ENCODE results near the gene TMOD1. TPM values are rescaled to one million over a fixed set of nuclear protein-coding genes. Genes with fewer than 3 reads are reported as not detected.

The TMOD1 gene
- total and polyA plus RNA-seq, 4 donors = 2.4 to 7.9 (median 5.2) TPM

GRCh38 chr9:97534185-97534584 is 32.7 kb downstream of the TMOD1 start:
- H3K4me3 ChIP-seq = no peak overlapping the region
- H3K4me1 ChIP-seq (ENCODE audit: control insufficient read depth in 5 of 5, insufficient read depth in 5 of 5, low read length in 5 of 5) = peaks cover 0 to 2% (median 0%) of the 10 kb centered on the region in 5 donors
- 89 to 93% methylated on average over 3 of the region's 3 CpGs for WGBS, 2 donors
- H3K27me3 ChIP-seq (ENCODE audit: control insufficient read depth in 3 of 3, insufficient read depth in 3 of 3, low read length in 2 of 3) = peaks cover 0 to 3% (median 0%) of the 10 kb centered on the region in 3 donors
- no peaks in the 10 kb centered on the region for H3K36me3 ChIP-seq (ENCODE audit: control insufficient read depth in 4 of 4, insufficient read depth in 4 of 4, low read length in 4 of 4)
- ATAC-seq (ENCODE audit: insufficient read depth, low FRiP score) (no peak), DNase-seq (no peak)
- H3K27ac ChIP-seq (ENCODE audit: low read depth in 1 of 2, low read length in 1 of 2) = no peak overlapping the region
- no peak overlapping the region for H3K9ac ChIP-seq (ENCODE audit: insufficient read depth in 1 of 2, low read length in 2 of 2)
- H3K9me3 ChIP-seq (ENCODE audit: control insufficient read depth in 4 of 4, insufficient read depth in 3 of 4, low read length in 3 of 4) = peaks cover 0 to 2% (median 0%) of the 10 kb centered on the region in 4 donors
- TF ChIP-seq, protein P1, sequence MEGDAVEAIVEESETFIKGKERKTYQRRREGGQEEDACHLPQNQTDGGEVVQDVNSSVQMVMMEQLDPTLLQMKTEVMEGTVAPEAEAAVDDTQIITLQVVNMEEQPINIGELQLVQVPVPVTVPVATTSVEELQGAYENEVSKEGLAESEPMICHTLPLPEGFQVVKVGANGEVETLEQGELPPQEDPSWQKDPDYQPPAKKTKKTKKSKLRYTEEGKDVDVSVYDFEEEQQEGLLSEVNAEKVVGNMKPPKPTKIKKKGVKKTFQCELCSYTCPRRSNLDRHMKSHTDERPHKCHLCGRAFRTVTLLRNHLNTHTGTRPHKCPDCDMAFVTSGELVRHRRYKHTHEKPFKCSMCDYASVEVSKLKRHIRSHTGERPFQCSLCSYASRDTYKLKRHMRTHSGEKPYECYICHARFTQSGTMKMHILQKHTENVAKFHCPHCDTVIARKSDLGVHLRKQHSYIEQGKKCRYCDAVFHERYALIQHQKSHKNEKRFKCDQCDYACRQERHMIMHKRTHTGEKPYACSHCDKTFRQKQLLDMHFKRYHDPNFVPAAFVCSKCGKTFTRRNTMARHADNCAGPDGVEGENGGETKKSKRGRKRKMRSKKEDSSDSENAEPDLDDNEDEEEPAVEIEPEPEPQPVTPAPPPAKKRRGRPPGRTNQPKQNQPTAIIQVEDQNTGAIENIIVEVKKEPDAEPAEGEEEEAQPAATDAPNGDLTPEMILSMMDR (IDR thresholded peaks at IDR 0.05; ENCODE audit: control extremely low read depth, extremely low read depth) = no peak

GRCh38 chr9:97534961-97535594 is 33.6 kb downstream of the TMOD1 start:
- Histone ChIP-seq H3K27me3 (ENCODE audit: control insufficient read depth in 3 of 3, insufficient read depth in 3 of 3, low read length in 2 of 3) (peaks cover 0 to 3% (median 0%) of the 10 kb centered on the region in 3 donors), H3K4me3 (no peak overlapping the region), H3K27ac (ENCODE audit: low read depth in 1 of 2, low read length in 1 of 2) (no peak overlapping the region), H3K4me1 (ENCODE audit: control insufficient read depth in 5 of 5, insufficient read depth in 5 of 5, low read length in 5 of 5) (peaks cover 0 to 2% (median 0%) of the 10 kb centered on the region in 5 donors), H3K9me3 (ENCODE audit: control insufficient read depth in 4 of 4, insufficient read depth in 3 of 4, low read length in 3 of 4) (peaks cover 0 to 2% (median 0%) of the 10 kb centered on the region in 4 donors), H3K36me3 (ENCODE audit: control insufficient read depth in 4 of 4, insufficient read depth in 4 of 4, low read length in 4 of 4) (no peaks in the 10 kb centered on the region), H3K9ac (ENCODE audit: insufficient read depth in 1 of 2, low read length in 2 of 2) (no peak overlapping the region)
- TF ChIP-seq, protein P1 (IDR thresholded peaks at IDR 0.05; ENCODE audit: control extremely low read depth, extremely low read depth) = no peak
- ATAC-seq (ENCODE audit: insufficient read depth, low FRiP score) (no peak), DNase-seq (no peak)
- 90 to 93% methylated on average over 10 of the region's 10 CpGs for WGBS, 2 donors

DNA sequence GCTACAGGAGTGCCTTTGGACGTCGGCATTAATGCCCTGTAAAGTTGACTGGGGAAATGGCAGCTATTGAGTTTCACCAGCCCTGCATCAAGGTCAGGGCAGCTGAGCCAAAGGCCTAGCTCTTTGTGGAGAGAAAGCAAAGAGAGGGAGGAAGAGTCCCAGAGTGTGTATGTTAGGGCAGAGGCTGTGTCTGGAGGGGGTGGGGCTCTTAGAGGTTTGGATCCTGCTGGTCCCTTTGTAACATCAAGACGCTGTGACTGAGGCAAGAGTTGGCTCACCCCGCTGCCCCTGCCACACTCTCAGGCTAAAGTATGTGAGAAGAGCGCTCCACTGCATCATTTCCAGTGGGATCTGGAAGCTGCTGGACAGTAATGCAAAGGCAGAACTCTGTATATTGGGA is 34.3 kb downstream of the TMOD1 start:
- ATAC-seq (ENCODE audit: insufficient read depth, low FRiP score) = no peak

More for the DNA sequence above, 34.3 kb downstream of the TMOD1 start:
- Histone ChIP-seq H3K4me1 (ENCODE audit: control insufficient read depth in 5 of 5, insufficient read depth in 5 of 5, low read length in 5 of 5) (peaks cover 0 to 6% (median 0%) of the 10 kb centered on the region in 5 donors), H3K27ac (ENCODE audit: low read depth in 1 of 2, low read length in 1 of 2) (no peak overlapping the region), H3K36me3 (ENCODE audit: control insufficient read depth in 4 of 4, insufficient read depth in 4 of 4, low read length in 4 of 4) (no peaks in the 10 kb centered on the region), H3K9me3 (ENCODE audit: control insufficient read depth in 4 of 4, insufficient read depth in 3 of 4, low read length in 3 of 4) (peaks cover 0 to 2% (median 0%) of the 10 kb centered on the region in 4 donors), H3K4me3 (no peak overlapping the region), H3K9ac (ENCODE audit: insufficient read depth in 1 of 2, low read length in 2 of 2) (no peak overlapping the region), H3K27me3 (ENCODE audit: control insufficient read depth in 3 of 3, insufficient read depth in 3 of 3, low read length in 2 of 3) (peaks cover 0 to 3% (median 0%) of the 10 kb centered on the region in 3 donors)
- DNase-seq = no peak
- TF ChIP-seq, protein P1 (IDR thresholded peaks at IDR 0.05; ENCODE audit: control extremely low read depth, extremely low read depth) = no peak
- 80 to 85% methylated on average over 5 of the region's 5 CpGs for WGBS, 2 donors

Measured in lung (tissue), 12 donors.